Amygdala (tissue), 56 donors: Measurements from ENCODE around the gene REEP6.
"Not testable (repeated sequence)": the region's sequence is repeated elsewhere in the genome, so short reads cannot be mapped to it uniquely, and the experiment has no call there.

Source experiments
- DNase-seq, 56 donors: peaks; one replicate each; lab custom pipeline; 2025; lab: John Stamatoyannopoulos, UW

The REEP6 gene

DNA sequence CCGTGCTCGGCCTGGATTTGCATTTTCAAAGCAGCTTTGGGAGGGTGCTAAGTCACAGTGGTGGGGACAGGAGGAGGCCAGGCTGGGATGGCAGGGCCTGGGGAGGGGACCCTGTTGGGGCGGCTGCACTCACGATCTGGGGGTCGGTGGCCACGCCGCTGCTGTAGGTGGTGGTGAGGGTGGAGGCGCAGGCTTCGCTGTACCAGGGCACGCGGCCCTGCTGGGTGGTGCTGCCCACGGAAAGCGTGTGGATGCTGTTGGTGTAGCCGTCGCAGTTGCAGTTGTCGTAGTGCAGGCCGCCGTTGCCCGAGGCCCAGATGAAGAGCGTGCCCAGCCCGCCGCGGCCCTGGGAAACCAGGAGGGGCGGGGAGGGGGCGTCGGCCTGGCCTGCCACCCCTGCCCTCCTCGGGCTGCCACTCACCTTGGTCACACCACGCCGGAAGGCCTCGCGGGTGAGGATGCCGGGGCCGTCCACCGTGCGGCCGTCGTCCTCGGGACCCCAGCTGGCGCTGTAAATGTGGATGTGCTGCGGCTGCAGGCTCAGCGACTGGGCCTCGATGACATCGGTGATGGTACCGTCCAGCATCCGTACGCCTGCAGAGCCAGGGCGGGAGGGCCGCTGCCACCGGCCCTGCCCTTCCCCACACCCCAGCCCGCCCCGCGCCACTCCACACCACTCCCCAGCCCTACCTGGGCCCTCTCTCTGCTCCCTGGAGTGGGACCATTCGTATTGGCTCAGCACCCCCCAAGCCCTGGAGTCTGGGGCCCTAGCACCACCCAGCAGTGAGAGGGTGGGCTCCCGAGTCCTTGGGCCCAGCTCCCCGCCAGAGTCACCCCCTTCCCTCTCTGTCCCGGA lies 4.0 kb upstream of the REEP6 start:
- no peak for DNase-seq

DNA sequence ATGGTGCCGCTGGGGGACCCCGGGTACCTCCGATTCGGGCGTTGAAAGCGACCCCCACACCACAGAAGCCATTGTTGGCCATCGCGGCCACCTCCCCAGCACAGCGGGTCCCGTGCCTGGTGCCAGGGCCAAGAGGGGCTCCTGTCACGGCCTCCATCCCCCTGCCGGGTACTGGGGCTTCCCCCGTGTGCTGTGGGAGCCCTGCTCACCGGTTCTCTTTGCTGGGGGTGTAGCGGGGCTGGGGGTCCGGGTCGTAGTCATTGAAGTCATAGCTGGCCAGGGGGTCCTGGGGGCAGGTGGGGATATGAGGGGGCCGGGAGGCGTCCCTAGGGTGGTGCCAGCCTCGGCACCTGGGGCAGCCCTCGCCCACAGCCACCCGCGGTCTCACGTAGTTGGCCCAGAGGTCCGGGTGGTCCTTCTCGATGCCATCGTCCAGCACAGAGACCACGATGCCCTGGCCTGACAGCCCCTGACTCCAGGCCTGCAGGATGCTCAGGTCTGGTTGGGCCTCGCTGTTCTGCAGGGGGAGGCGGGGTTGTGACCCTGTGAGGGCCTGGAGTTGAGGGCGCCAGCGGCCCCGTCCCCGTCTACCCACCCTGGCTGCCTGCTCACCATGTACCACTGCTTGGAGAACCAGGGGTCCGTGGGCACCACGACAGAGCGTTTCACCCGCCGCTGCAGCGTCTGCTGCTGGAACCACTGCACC lies 3.3 kb upstream of the REEP6 start:
- DNase-seq = no peak

DNA sequence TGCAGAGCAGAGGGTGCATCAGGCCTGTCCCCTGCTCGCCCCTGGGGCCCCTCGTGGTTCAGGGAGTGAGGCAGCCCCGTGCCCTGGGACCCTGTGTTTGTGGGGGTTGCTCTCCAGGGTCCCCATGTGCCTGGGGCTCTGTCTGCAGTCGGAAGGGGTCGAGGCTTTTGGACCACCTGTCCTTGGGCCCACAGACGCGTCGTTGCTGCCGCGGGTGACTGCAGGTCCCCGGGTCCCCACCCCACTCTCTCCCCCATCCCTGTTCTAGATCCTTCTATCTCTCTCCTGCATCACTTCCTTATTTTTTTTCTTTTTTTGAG lies 2.7 kb upstream of the REEP6 start:
- DNase-seq = no peak

DNA sequence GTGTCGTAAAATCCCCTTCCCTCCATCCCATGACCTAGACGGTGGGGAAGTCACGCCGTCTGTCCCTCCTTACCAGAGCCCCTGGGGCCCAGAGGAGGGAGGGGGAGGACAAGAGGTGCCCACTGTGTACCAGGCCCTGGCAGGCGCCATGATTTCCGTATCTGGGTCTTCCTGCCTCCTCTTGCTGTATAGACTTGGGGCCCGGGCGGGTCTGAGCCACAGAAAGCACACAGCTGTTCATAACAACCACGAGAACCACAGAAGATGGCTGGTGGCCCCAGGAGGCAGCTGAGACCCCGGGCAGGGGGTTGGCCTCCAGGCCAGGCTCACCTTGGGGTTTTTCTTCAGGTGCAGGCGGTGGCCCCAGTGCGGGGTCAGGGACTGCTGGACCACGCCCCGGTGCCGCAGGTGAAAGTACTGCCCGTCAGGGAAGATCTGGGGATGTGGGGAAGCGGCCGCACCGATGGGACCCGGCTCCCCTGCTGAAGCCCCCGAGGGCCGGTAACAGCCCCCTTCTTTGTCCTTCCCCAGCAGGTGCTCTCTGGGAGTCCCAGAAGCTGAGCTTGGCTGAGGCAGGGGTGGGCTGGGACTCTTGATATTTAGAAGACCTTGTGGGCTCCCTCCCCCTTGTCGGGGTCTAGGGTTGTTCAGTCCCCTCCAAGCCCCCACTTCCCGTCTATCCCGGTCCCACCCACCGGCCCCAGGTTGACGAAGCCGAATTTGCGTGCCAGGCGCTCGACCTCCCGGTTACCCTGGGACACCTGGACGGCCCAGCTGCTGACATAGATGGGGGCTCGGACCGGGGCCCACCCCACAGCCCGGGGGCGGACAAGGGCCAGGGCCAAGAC lies 1.3 kb upstream of the REEP6 start:
- DNase-seq = no peak

DNA sequence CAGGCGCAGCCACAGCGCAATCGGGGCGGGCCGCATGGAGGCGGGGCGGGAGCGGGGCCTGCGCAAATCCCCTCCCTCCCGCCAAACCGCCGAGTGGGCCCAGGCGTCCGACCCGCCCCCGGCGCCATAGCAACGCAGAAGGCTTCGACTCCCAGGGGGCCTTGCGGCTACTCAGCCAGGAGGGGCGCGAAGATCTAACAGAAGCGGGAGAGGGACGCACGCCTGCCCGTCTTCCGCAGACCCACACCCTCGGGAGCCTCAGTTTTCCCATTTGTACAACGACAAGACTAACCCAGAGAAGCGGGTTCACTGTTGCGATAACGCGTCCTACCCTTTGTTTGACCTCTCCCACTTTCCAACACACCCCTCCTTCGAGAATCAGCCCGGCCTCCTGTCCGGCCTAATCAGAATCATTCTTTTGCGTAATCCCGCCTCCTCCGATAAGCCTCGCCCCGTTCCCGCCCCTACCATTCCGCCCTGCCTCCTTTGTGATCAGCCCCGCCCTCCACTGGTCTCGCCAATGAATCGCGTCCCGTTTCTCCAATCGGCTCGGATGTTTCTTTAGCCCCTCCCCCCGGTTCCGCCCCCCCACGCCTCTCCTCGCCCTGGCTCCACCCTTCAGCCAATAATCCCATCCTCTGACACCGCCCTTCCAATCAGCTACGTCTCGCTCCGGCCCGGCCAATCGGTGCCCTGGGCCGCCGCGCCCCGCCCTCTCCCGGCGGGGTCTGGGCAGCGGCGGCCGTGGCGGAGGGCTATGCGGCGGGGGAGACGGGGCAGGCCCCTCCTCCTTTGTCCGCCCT lies 469 bp upstream of the REEP6 start, which contains the start of gene PCSK4:
PCSK4 (minus strand) TSS at position 40 of the 803 bp plus-strand sequence; CDS start at position 36, 4 bp downstream.
- DNase-seq = peak; percentile 84 to 100 (median 99)

DNA sequence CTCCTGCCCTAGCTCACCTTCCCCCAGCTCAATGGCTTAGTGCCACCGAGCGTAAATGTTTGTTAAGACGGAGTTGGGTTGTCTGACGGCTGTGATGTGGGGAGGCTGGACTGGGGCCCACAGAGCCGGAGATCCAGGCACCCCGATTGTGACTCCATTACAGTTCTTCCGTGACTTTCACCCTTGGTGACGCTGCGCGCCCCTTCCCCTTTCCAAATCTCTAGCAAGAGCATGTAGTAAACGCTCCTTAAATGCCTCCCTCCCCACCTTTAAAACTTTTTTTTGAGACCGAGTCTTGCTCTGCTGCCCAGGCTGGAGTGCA lies 829 bp downstream of the REEP6 start:
- no peak for DNase-seq

DNA sequence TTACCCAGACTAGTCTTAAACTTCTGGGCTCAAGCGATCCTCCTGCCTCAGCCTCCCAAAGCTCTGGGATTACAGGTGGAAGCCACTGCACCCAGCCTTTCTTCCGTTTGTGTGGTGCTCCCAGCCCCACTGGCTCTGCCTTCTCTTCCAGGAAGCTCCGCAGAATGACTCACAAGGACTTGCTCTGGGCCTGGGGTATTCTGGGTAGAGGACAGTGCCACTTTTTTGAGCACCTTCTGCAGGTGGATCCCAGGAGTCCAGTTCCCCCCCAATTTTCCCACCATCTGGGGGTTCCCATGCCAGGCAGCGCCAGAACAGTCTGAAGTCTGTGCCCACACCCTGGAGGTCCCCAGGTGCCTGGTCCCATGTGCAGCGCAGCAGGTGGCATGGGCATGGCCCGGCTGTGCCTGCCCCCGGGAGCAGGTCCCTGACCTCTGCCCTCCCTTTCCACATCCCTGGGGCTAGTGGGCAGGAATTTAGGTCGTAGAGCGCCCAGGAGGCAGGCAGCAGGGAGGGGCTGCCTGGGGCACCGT lies 1.6 kb downstream of the REEP6 start:
- DNase-seq = no peak

DNA sequence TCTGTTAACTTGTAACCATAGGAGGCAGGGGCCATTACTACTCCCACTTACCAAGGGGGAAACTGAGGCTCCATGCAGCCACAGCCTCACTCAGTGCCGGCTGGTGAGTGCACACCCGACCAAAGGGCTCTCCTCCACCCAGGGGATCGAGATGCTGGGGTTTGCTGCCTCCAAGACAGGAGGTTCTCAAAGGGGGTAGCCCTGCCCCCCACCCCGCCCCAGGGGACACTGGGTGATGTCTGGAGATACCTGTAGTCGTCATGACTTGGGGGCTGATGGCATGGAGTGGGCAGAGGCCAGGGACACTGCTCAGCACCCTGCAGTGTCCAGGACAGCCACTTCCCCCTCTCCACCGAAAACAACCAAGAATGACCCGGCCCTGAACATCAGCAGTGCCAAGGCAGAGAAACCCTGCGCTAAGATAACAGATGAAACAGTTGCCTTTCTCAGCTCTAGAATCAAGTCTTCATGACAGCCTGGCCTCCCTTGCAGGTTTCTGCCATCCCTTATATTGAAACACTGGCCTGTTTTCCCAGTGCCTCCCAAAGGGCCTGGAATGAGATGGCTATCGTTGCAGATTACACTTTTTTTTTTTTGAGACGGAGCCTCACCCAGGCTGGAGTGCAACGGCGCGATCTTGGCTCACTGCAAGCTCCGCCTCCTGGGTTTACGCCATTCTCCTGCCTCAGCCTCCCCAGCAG lies 3.3 kb downstream of the REEP6 start:
- no peak for DNase-seq

DNA sequence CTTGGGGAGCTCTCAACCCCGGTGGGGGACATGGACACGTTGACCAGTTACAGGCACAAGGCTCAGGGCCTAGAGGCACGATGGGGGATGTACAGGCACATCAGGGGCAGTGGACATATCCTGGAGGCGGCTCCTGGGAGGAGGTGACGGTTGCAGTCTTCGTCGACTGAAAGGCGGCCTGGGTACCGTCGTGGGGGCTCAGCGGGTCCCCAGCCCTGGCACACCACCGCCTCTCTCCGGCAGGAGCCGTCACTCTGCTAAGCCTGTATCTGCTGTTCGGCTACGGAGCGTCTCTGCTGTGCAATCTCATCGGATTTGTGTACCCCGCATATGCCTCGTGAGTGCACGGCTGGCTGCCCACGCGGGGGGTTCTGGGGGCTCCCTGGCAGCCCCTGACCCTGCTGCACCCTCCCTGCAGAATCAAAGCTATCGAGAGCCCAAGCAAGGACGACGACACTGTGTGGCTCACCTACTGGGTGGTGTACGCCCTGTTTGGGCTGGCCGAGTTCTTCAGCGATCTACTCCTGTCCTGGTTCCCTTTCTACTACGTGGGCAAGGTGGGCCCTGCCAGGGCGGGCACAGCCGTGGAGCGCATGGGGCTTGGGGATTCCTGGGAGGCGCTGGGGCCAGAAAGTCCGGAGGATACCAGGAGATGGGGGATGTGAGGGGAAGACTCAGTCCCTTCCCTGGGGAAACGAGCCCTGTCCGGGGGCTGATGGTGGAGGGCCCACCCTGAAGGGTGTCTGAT lies 4.2 kb downstream of the REEP6 start:
- no peak for DNase-seq

DNA sequence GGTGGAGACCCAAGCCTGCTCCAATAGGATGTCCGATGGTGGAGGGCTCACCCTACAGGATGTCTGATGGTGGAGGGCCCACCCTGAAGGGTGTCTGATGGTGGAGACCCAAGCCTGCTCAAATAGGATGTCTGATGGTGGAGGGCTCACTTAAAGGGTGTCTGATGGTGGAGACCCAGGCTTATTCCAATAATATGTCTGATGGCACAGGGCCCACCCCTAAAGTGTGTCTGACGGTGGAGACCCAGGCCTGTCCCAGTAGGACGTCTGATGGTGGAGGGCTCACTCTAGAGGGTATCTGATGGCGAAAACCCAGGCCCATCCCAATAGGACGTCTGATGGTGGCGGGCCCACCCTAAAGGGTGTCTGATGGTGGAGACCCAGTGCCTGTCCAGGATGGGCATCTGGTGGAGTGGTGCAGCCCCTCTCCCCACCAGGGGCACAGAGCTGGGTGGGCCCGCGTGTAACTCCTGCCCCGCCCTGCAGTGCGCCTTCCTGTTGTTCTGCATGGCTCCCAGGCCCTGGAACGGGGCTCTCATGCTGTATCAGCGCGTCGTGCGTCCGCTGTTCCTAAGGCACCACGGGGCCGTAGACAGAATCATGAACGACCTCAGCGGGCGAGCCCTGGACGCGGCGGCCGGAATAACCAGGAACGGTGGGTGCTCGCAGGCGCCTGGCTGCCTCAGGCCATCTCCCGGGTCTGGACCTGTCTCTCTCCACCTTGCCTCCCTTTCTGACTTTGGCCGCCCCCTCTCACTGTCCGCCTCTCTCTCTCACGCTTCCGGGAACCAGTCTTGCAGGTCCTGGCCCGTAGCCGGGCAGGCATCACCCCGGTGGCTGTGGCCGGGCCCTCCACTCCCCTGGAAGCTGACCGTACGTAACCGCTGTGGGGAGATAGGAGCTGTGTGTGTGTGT lies 5.1 kb downstream of the REEP6 start:
- no peak for DNase-seq

DNA sequence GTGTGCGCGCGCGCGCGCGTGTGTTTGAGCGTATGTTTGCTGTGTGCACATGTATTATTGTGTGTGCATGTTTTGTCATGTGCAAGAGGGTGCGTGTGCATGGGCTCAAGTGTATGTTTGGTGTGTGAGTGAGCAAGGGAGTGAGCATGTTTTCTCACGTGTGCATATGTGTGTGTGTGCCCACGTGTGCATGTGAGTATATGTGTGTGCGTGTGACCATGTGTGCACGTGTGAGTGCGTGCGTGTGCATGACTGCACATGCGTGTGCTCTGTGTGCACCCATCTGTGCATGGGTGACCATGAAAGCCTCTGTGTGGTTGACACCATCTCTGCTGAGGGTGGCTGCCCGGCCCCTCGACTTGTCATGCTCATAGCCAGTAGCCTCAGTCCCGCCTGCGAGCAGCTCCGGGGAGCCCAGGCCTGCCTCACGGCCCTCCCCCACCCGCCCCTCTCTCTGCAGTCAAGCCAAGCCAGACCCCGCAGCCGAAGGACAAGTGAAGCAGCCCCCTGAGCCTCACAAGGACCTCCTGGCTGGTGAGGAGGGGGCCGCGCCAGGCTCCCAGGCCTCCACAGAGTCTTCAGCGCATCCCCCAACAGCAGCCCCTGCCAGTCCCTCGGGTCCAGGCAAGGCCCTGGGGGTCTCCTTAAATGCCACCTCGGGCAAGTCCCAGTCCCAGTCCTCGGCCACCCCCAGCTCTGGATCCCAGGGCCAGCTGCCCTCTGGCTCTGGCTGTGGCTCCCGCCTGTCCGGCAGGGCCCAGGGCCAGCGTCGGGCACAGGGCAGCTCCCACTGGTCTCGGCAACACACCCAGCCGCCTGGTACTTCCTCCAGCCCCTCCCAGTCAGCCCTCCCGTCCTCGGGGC lies 6.0 kb downstream of the REEP6 start:
- no peak for DNase-seq

DNA sequence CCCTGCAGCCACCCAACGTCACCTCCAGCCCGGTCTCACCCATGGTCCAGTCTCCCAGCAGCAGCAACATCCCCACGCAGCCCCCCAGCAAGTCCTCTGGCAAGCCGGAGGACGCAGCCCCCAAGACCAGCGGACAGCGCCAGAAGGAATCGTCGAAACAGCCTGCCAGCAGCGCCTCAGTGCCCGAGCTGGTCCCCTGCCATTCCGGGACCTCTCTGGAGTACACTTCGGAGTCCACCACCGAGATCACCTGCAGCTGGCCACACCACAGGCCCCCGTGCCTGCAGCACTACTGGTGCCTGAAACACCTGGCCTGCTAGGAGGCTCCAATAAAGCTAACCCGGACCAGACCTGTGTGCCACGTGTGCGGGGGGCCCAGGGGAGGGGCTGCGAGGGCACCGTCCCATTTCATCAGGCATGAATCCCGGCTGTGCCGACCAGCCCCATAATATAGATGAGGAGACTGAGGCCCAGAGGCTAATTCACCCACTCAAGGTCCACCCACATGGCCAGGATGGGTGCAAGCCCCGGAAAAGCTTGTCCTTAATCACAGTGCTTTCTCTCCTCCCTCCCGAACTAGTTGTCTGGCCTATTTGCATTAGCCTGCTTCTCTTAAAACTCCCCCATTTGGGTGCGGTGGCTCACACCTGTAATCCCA lies 6.7 kb downstream of the REEP6 start:
- DNase-seq = no peak

DNA sequence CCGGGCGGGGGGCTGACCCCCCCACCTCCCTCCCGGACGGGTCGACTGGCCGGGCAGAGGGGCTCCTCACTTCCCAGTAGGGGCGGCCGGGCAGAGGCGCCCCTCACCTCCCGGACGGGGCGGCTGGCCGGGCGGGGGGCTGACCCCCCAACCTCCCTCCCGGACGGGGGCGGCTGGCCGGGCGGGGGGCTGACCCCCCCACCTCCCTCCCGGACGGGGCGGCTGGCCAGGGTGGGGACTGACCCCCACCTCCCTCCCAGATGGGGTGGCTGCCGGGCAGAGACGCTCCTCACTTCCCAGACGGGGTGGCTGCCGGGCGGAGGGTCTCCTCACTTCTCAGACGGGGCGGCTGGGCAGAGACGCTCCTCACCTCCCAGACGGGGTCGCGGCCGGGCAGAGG lies 8.2 kb downstream of the REEP6 start:
- not testable (repeated sequence) for DNase-seq

DNA sequence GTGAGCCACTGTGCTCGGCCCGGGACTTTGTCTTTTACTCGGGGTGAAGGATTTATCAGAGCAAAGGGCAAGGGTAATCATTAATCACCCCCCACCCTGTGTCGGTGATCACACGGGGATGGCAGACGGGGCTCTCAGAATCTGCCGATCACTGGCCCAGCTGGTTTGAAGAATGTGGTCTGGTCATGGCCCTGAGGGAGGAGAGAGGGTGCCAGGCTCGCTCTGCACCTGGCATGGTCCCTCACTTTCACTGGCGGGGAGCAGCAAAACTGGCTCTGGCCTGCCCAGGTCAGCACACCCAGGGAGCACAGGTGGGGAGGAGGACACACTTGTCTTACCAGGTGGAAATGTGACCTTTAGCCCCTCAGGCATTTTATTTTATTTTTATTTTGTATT lies 10.2 kb downstream of the REEP6 start:
- DNase-seq = no peak

DNA sequence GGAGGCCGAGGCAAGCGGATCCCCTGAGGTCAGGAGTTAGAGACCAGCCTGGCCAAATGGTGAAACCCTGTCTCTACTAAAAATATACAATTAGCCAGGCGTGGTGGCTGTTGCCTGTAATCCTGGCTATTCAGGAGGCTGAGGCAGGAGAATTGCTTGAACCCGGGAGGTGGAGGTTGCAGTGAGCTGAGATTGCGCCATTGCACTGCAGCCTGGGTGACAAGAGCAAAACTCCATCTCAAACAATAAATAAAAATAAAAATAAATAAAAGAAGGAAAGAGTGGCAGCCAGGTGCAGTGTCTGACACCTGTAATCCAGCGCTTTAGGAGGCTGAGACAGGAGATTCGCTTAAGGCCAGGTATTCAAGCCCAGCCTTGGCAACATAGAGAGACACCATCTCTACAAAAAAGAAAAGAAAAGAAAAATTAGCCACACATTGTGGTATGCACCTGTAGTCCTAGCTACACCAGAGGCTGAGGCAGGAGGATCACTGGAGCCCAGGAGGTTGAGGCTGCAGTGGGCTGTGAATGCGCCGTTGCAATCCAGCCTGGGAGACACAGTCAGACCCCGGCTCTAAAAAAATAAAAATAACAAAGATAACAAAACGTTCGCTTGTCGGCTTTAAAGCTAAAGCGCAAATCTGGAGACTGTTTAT lies 11.6 kb downstream of the REEP6 start:
- DNase-seq = no peak
